ENCODE measurements around the gene KAT2A. TPM values are rescaled to one million over a fixed set of nuclear protein-coding genes. Genes with fewer than 3 reads are reported as not detected.

Gene KAT2A
- total and polyA plus RNA-seq, 8 donors = 39.9 to 77.6 (median 70.8) TPM

DNA sequence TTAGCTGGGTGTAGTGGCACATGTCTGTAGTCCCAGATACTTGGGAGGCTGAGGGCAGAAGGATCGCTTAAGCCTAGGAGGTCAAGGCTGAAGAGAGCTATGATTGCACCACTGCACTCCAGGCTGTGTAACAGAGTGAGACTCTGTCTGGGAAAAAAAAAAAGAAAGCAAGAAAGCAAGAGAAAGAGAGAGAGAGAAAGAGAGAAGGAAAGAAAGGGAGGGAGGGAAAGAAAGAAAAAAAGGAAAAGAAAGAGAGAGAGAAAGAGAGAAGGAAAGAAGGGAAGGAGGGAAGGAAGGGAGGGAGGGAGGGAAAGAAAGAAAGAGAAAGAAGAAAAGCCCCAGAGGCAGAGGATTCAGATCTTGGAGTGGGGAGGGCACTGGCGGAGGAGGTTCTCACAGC, 15.2 kb downstream of the KAT2A start:
- no peak for TF ChIP-seq CTCF (IDR thresholded peaks at IDR 0.05)
- intact Hi-C loops (cut with DNase I) = no loop called here
- DNase-seq (no peak), ATAC-seq (no peak)
- no peak overlapping the region for H3K27ac ChIP-seq
- H3K4me1 ChIP-seq = peaks cover 0 to 9% of the 10 kb centered on the region in 2 donors
- H3K9me3 ChIP-seq = no peaks in the 10 kb centered on the region
- H3K36me3 ChIP-seq = peaks cover 0 to 40% of the 10 kb centered on the region in 2 donors
- H3K27me3 ChIP-seq = no peaks in the 10 kb centered on the region
- no peak overlapping the region for H3K4me3 ChIP-seq

DNA sequence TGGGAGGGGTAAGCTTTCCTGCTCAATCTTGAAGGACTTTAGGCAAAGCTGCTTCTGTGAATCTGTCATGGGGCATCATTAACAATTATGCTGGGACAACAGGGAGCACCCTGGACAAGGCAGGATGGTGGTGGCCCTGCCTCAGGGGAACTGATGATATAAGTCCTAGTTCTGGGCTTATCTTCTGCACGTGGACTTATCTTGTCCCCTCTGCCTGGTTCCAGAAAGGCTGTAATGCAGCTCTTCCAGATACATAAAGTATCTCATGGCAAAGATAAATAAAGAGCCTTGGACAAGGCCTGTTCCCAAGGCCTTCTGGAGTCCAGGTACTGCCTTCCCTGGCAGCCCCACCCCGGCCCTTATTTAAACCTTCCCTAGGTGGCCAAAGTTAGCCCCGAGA, 16.9 kb downstream of the KAT2A start:
- intact Hi-C loops (cut with DNase I) = no loop called here
- no peak for TF ChIP-seq CTCF (IDR thresholded peaks at IDR 0.05)
- no peak for ATAC-seq

GRCh38 chr17:42103221-42103954, 17.8 kb downstream of the KAT2A start:
- intact Hi-C loops (cut with DNase I) = no loop called here
- Histone ChIP-seq H3K27me3 (peaks cover 0 to 5% of the 10 kb centered on the region in 2 donors), H3K9me3 (no peaks in the 10 kb centered on the region), H3K27ac (no peak overlapping the region), H3K4me1 (peaks cover 0 to 9% of the 10 kb centered on the region in 2 donors), H3K4me3 (no peak overlapping the region), H3K36me3 (peaks cover 0 to 24% of the 10 kb centered on the region in 2 donors)
- DNase-seq = no peak
- ATAC-seq = no peak
- TF ChIP-seq CTCF (IDR thresholded peaks at IDR 0.05) = no peak

More for the DNA sequence above, 16.9 kb downstream of the KAT2A start:
- Histone ChIP-seq H3K9me3 (no peaks in the 10 kb centered on the region), H3K27ac (no peak overlapping the region), H3K4me1 (peaks cover 0 to 9% of the 10 kb centered on the region in 2 donors), H3K4me3 (no peak overlapping the region), H3K27me3 (no peaks in the 10 kb centered on the region), H3K36me3 (peaks cover 0 to 33% of the 10 kb centered on the region in 2 donors)
- no peak for DNase-seq

- DNase-seq = peak in 3 of 4 donors; percentile 47 to 87 (median 64)
Measured at GRCh38 chr17:42101513-42102292, 19.5 kb downstream of the KAT2A start.

More at GRCh38 chr17:42101513-42102292, 19.5 kb downstream of the KAT2A start:
- peak; percentile 88 for ATAC-seq
- Histone ChIP-seq H3K4me3 (no peak overlapping the region), H3K36me3 (peaks cover 0 to 24% of the 10 kb centered on the region in 2 donors), H3K9me3 (no peaks in the 10 kb centered on the region), H3K27ac (no peak overlapping the region), H3K27me3 (peaks cover 14 to 21% of the 10 kb centered on the region in 2 donors), H3K4me1 (peaks cover 0 to 10% of the 10 kb centered on the region in 2 donors)
- TF ChIP-seq CTCF (IDR thresholded peaks at IDR 0.05) = peak; percentile 64 to 87
- intact Hi-C loops (cut with DNase I) = no loop called here

All from left lung (tissue), 10 donors.